KBM-7 (cell line): ENCODE measurements around the gene UHRF2.
"Not testable (repeated sequence)": the region's sequence is repeated elsewhere in the genome, so short reads cannot be mapped to it uniquely, and the experiment has no call there.

ENCODE experiments used
- DNase-seq: peaks from one replicate; pipeline ENCODE4 v3.0.0-alpha.2; 2015
- in situ Hi-C: fragments of 300-500 bp; cut with MboI; formaldehyde crosslinking; loops from 2 replicates; pipeline ENCODE4 v1.14.3; 2020; ENCODE audit warnings: low sequenced_read_pairs, low pct_unique_long_range_greater_than_20kb, mixed read lengths

UHRF2 gene

GRCh38 chr9:6424940-6425339, 11.9 kb downstream of the UHRF2 start:
- in situ Hi-C loops = no loop called here
- DNase-seq = no peak

GRCh38 chr9:6426117-6426516, 13.1 kb downstream of the UHRF2 start:
- in situ Hi-C loops = no loop called here
- DNase-seq = no peak

GRCh38 chr9:6428940-6429889, 16.2 kb downstream of the UHRF2 start:
- in situ Hi-C loops = no loop called here
- DNase-seq = peak; percentile 38

- no peak for DNase-seq
- in situ Hi-C loops = no loop called here
Measured at GRCh38 chr9:6431038-6431437, 18.0 kb downstream of the UHRF2 start.

GRCh38 chr9:6433410-6433809, 20.4 kb downstream of the UHRF2 start:
- in situ Hi-C loops = no loop called here
- DNase-seq = no peak

- in situ Hi-C loops = no loop called here
- no peak for DNase-seq
Measured at GRCh38 chr9:6439051-6439703, 26.2 kb downstream of the UHRF2 start.

- in situ Hi-C loops = no loop called here
- no peak for DNase-seq
Measured at GRCh38 chr9:6440405-6440804, 27.4 kb downstream of the UHRF2 start.

GRCh38 chr9:6441269-6441668, 28.3 kb downstream of the UHRF2 start:
- DNase-seq = no peak
- in situ Hi-C loops = no loop called here

GRCh38 chr9:6443661-6444060, 30.7 kb downstream of the UHRF2 start:
- in situ Hi-C loops = no loop called here
- no peak for DNase-seq

GRCh38 chr9:6444128-6444527, 31.1 kb downstream of the UHRF2 start:
- DNase-seq = peak; percentile 38
- in situ Hi-C loops = no loop called here

GRCh38 chr9:6449086-6449485, 36.1 kb downstream of the UHRF2 start:
- DNase-seq = no peak
- in situ Hi-C loops = no loop called here

GRCh38 chr9:6449645-6450044, 36.6 kb downstream of the UHRF2 start:
- no peak for DNase-seq
- in situ Hi-C loops = no loop called here

GRCh38 chr9:6450641-6451375, 37.8 kb downstream of the UHRF2 start:
- no peak for DNase-seq
- in situ Hi-C loops = no loop called here

- DNase-seq, in situ Hi-C loops: not testable (repeated sequence)
Measured at GRCh38 chr9:6455292-6455691, 42.3 kb downstream of the UHRF2 start.

GRCh38 chr9:6458704-6459103, 45.7 kb downstream of the UHRF2 start:
- DNase-seq, in situ Hi-C loops: not testable (repeated sequence)

- in situ Hi-C loops = no loop called here
- no peak for DNase-seq
Measured at GRCh38 chr9:6459718-6460117, 46.7 kb downstream of the UHRF2 start.

- in situ Hi-C loops = no loop called here
- no peak for DNase-seq
Measured at GRCh38 chr9:6460189-6460768, 47.3 kb downstream of the UHRF2 start.

GRCh38 chr9:6461619-6462018, 48.6 kb downstream of the UHRF2 start:
- DNase-seq = no peak
- in situ Hi-C loops = no loop called here

- in situ Hi-C loops = no loop called here
- no peak for DNase-seq
Measured at GRCh38 chr9:6467006-6467625, 54.1 kb downstream of the UHRF2 start.
